Stimulated activated memory B cell treated with anti-CD40 and anti-IgM and Interleukin-4, amounts not matched to agents 10 μg/mL and 1 μg/mL and 100 μg/mL, for 72 hours (primary cell): Measurements from ENCODE around the gene MAFB.

Experiments used
- ATAC-seq: fragments of 150-1000 bp; cut with Tn5 transposase; 2 replicates; pipeline ENCODE4 v1.10.0; 2021
- H3K27ac Mint-ChIP-seq: one replicate; pipeline ENCODE4 v1.8.0; 2022; ENCODE audit warnings: mild to moderate bottlenecking, mixed read lengths
- H3K27me3 Mint-ChIP-seq: one replicate; pipeline ENCODE4 v1.8.0; 2022; ENCODE audit warnings: mixed read lengths
- H3K36me3 Mint-ChIP-seq: one replicate; pipeline ENCODE4 v1.8.0; 2022; ENCODE audit warnings: mixed read lengths
- H3K4me1 Mint-ChIP-seq: one replicate; pipeline ENCODE4 v1.8.0; 2022; ENCODE audit warnings: mixed read lengths
- H3K4me3 Mint-ChIP-seq: one replicate; pipeline ENCODE4 v1.8.0; 2022; ENCODE audit warnings: mild to moderate bottlenecking, moderate library complexity, mixed read lengths
- H3K9me3 Mint-ChIP-seq: one replicate; pipeline ENCODE4 v1.8.0; 2022; ENCODE audit warnings: mixed read lengths

MAFB gene

GRCh38 chr20:40663991-40664880 is 24.8 kb downstream of the MAFB start:
- H3K27me3 Mint-ChIP-seq = peaks cover 9% of the 10 kb centered on the region
- no peak overlapping the region for H3K27ac Mint-ChIP-seq
- H3K4me3 Mint-ChIP-seq = no peak overlapping the region
- no peak for ATAC-seq
- no peaks in the 10 kb centered on the region for H3K9me3 Mint-ChIP-seq
- no peaks in the 10 kb centered on the region for H3K36me3 Mint-ChIP-seq
- no peaks in the 10 kb centered on the region for H3K4me1 Mint-ChIP-seq

- ATAC-seq = no peak
- Mint-ChIP-seq H3K4me3 (no peak overlapping the region), H3K36me3 (no peaks in the 10 kb centered on the region), H3K4me1 (no peaks in the 10 kb centered on the region), H3K27ac (no peak overlapping the region), H3K27me3 (peaks cover 9% of the 10 kb centered on the region), H3K9me3 (no peaks in the 10 kb centered on the region)
Measured at GRCh38 chr20:40663304-40663790, 25.7 kb downstream of the MAFB start.

DNA sequence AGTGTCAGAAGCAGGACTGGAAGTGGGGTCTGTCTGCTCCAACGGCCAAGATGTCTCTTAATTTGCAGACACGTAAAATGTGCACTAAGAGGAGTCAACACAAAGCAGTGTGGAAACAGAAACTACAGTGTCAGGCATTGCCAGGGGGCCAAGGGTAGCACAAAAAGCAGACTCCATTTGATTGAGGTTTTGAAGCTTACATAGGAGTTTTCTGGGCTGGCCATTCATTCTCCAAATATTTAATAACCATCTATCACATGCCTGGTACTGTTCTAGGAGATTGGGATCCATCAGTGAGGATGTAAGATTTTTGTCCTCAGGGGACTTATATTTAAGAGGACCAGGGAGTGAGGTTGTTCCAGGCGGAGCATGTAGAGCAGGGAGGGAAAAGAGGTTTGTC is 29.5 kb downstream of the MAFB start:
- no peak overlapping the region for H3K27ac Mint-ChIP-seq
- ATAC-seq = no peak
- no peaks in the 10 kb centered on the region for H3K9me3 Mint-ChIP-seq
- H3K27me3 Mint-ChIP-seq = peaks cover 18% of the 10 kb centered on the region
- H3K4me3 Mint-ChIP-seq = no peak overlapping the region
- no peaks in the 10 kb centered on the region for H3K36me3 Mint-ChIP-seq
- H3K4me1 Mint-ChIP-seq = no peaks in the 10 kb centered on the region

GRCh38 chr20:40658509-40658908 is 30.5 kb downstream of the MAFB start:
- H3K36me3 Mint-ChIP-seq = no peaks in the 10 kb centered on the region
- ATAC-seq = no peak
- H3K9me3 Mint-ChIP-seq = no peaks in the 10 kb centered on the region
- no peak overlapping the region for H3K27ac Mint-ChIP-seq
- H3K4me3 Mint-ChIP-seq = no peak overlapping the region
- peaks cover 19% of the 10 kb centered on the region for H3K27me3 Mint-ChIP-seq
- no peaks in the 10 kb centered on the region for H3K4me1 Mint-ChIP-seq

- no peaks in the 10 kb centered on the region for H3K9me3 Mint-ChIP-seq
- H3K4me3 Mint-ChIP-seq = no peak overlapping the region
- H3K27ac Mint-ChIP-seq = no peak overlapping the region
- peaks cover 21% of the 10 kb centered on the region for H3K27me3 Mint-ChIP-seq
- no peak for ATAC-seq
- H3K36me3 Mint-ChIP-seq = no peaks in the 10 kb centered on the region
- no peaks in the 10 kb centered on the region for H3K4me1 Mint-ChIP-seq
Measured at GRCh38 chr20:40657526-40657925, 31.5 kb downstream of the MAFB start.

GRCh38 chr20:40655451-40655850 is 33.6 kb downstream of the MAFB start:
- ATAC-seq = no peak
- no peak overlapping the region for H3K4me3 Mint-ChIP-seq
- H3K36me3 Mint-ChIP-seq = no peaks in the 10 kb centered on the region
- H3K27me3 Mint-ChIP-seq = peaks cover 21% of the 10 kb centered on the region
- no peaks in the 10 kb centered on the region for H3K9me3 Mint-ChIP-seq
- H3K4me1 Mint-ChIP-seq = no peaks in the 10 kb centered on the region
- no peak overlapping the region for H3K27ac Mint-ChIP-seq

DNA sequence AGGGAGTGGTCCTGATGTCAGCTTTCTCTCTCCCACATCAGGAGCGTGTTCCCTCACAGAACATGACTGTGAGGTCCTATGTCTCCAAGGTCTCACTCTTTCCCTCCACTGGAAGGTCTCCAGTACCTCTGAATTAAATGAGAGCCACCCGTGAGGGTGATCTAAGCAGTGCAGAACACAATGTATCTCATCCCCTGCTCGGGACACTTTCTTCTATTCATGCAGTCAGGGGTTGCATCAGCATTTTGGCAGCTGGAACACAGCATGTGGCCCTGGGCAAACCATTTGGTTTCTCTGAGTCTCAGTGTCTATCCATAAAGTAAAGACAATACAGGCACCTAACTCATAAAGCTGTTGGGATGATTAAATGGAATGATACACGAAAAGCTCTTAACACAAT is 34.2 kb downstream of the MAFB start:
- Mint-ChIP-seq H3K27me3 (peaks cover 21% of the 10 kb centered on the region), H3K9me3 (no peaks in the 10 kb centered on the region), H3K27ac (no peak overlapping the region), H3K36me3 (no peaks in the 10 kb centered on the region), H3K4me3 (no peak overlapping the region), H3K4me1 (no peaks in the 10 kb centered on the region)
- ATAC-seq = no peak

DNA sequence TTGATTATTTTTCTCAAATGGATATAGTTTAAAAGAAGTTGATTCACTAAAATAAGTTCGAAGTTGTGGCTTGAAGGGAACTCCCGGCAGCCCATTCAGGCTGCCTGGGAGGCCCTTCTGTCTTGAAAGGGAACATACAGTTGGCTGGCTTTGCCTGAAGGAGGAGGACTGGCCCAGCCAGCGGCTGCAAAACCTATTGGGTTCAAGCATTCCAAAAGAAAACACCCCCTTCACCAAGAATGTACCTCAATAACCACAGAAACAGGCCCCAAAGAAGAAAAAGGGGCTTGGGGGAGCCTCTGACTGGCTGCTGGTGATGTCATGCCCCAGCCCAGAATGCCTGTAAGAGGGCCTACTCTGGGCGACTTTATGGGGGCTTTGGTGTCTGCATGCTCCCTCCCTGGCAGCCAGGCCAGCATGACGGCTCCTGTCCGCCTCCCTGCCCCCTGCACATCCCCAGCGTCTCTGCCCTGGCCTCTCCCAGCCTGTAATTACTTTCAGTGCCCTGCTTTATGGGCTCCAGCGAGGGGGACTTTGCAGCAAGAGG is 36.5 kb downstream of the MAFB start:
- H3K4me1 Mint-ChIP-seq = no peaks in the 10 kb centered on the region
- H3K27me3 Mint-ChIP-seq = peaks cover 27% of the 10 kb centered on the region
- H3K27ac Mint-ChIP-seq = no peak overlapping the region
- no peaks in the 10 kb centered on the region for H3K36me3 Mint-ChIP-seq
- H3K4me3 Mint-ChIP-seq = no peak overlapping the region
- no peak for ATAC-seq
- no peaks in the 10 kb centered on the region for H3K9me3 Mint-ChIP-seq

- Mint-ChIP-seq H3K9me3 (no peaks in the 10 kb centered on the region), H3K4me1 (no peaks in the 10 kb centered on the region), H3K4me3 (no peak overlapping the region), H3K27ac (no peak overlapping the region), H3K36me3 (no peaks in the 10 kb centered on the region), H3K27me3 (peaks cover 32% of the 10 kb centered on the region)
- no peak for ATAC-seq
Measured at GRCh38 chr20:40651151-40651550, 37.9 kb downstream of the MAFB start.

DNA sequence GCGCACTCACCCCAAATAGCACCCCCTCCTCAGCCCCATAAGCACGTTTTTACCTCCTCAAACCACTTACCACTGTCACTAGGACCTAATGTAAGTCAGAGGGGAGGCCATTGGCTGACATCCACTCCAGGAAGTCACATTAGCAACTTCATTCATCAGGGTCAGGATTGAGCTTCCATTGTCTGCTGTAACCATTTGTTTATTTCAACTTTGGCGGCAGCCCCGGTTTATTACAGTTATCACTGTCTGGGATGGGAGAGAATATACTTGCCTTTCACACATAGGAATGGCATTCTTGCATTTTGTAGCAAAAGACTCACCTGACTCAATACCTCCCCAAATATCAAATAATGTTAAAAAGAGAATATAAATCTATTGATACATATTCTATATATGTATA is 38.3 kb downstream of the MAFB start:
- Mint-ChIP-seq H3K27ac (no peak overlapping the region), H3K9me3 (no peaks in the 10 kb centered on the region), H3K36me3 (no peaks in the 10 kb centered on the region), H3K4me1 (no peaks in the 10 kb centered on the region), H3K4me3 (no peak overlapping the region), H3K27me3 (peaks cover 32% of the 10 kb centered on the region)
- no peak for ATAC-seq

- ATAC-seq = no peak
- Mint-ChIP-seq H3K27ac (no peak overlapping the region), H3K4me3 (no peak overlapping the region), H3K27me3 (peaks cover 25% of the 10 kb centered on the region), H3K4me1 (no peaks in the 10 kb centered on the region), H3K9me3 (no peaks in the 10 kb centered on the region), H3K36me3 (no peaks in the 10 kb centered on the region)
Measured at GRCh38 chr20:40648210-40649072, 40.6 kb downstream of the MAFB start.

DNA sequence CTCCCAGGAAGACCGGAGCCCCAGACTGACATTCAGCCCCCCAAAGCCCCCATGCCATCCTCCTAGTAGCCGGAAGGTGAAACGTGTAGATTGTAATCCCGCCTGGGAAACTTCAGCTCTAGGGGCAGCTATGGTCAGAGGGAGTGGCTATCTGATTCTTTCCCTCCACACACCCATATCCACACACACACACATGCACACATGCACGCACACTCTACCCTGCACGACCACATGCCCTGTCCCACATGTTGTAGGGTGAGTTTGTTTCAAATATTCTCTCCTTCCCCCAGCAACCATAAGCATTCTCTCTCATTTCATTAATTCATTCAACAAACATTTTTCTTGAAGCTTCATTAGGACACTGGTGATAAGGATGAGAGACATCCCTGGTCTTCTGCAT is 42.2 kb downstream of the MAFB start:
- Mint-ChIP-seq H3K27ac (no peak overlapping the region), H3K4me1 (no peaks in the 10 kb centered on the region), H3K27me3 (peaks cover 19% of the 10 kb centered on the region), H3K4me3 (no peak overlapping the region), H3K36me3 (no peaks in the 10 kb centered on the region), H3K9me3 (no peaks in the 10 kb centered on the region)
- ATAC-seq = no peak

DNA sequence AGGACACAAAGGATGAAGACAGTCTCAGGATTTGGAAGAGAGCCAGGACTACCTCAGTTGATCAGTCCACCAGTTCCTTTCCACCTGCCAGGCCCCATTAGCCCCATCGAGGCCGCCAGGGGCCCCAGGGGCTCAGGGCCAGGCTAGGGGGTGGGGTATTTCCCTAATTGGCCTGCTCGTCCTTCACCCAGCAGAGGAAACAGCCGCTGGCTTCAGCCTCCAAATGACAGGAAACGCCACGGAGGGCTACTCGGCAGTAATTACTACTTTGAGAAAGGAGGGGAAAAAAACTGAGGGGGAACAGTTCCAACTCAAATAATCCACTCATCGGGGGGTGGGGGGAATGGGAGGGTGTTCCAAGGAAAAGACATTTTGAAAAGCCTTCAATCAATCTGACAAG is 42.7 kb downstream of the MAFB start:
- Mint-ChIP-seq H3K27me3 (peaks cover 19% of the 10 kb centered on the region), H3K27ac (no peak overlapping the region), H3K9me3 (no peaks in the 10 kb centered on the region), H3K36me3 (no peaks in the 10 kb centered on the region), H3K4me1 (no peaks in the 10 kb centered on the region), H3K4me3 (no peak overlapping the region)
- ATAC-seq = no peak

GRCh38 chr20:40644863-40645262 is 44.2 kb downstream of the MAFB start:
- Mint-ChIP-seq H3K27me3 (peaks cover 20% of the 10 kb centered on the region), H3K27ac (no peak overlapping the region), H3K4me3 (no peak overlapping the region), H3K4me1 (no peaks in the 10 kb centered on the region), H3K36me3 (no peaks in the 10 kb centered on the region), H3K9me3 (no peaks in the 10 kb centered on the region)
- no peak for ATAC-seq

- Mint-ChIP-seq H3K27ac (no peak overlapping the region), H3K27me3 (peaks cover 29% of the 10 kb centered on the region), H3K4me1 (no peaks in the 10 kb centered on the region), H3K36me3 (no peaks in the 10 kb centered on the region), H3K4me3 (no peak overlapping the region), H3K9me3 (peaks cover 6% of the 10 kb centered on the region)
- no peak for ATAC-seq
Measured at GRCh38 chr20:40643891-40644290, 45.1 kb downstream of the MAFB start.
